Stimulated activated CD4-positive, alpha-beta T cell treated with anti-CD3 and anti-CD28 coated beads, Interleukin-4, amount 100 ng/mL, for 4 hours (primary cell): ENCODE results near the gene LGALS3BP.
"Not testable (repeated sequence)": the region's sequence is repeated elsewhere in the genome, so short reads cannot be mapped to it uniquely, and the experiment has no call there.

Experiments
- DNase-seq, 2 experiments: peaks; one replicate each; pipeline ENCODE4 v3.0.0-alpha.2; 2020

LGALS3BP gene

DNA sequence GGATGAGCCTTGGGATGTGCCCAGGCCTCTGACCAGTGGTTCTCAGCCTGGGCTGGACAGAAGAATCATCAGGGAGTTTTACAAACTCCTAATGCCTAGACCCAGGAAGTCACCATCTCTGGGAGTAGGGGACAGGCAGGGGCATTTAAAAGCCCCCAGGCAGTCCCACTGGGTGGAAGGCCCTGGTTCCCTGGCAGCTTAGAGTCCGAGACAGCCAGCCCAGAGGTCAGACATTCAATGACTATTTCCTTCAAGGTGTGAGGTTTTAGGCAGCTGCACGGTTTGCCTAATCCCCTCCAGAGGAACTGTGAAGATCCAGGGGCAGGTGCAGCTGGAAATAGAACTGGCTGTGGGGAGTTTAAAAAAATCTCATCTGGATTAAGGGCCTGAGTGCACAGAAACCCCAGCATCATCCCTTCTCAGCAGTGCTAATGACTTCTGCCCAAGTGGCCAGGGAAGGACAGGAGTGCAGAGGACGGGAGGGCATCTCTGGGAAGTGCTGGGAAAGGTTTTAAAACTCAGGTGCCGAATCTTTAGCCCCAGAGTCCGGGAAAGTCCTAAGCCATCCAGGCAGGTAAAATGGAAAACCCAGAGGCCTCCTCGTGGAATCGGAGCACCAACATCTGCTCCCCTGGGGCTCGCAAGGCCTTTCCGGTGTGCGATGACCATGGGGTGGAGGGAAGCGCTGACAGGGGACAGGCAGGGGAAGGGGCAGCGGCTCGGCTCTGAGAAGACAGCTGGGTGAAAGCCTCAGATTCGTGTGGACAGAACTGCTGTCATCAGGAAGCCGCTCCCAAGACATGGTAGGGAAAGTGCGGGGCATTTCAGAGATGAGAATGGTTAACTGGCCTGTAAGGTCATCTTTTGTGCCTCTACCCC, 1.5 kb upstream of the LGALS3BP start:
- no peak for DNase-seq

DNA sequence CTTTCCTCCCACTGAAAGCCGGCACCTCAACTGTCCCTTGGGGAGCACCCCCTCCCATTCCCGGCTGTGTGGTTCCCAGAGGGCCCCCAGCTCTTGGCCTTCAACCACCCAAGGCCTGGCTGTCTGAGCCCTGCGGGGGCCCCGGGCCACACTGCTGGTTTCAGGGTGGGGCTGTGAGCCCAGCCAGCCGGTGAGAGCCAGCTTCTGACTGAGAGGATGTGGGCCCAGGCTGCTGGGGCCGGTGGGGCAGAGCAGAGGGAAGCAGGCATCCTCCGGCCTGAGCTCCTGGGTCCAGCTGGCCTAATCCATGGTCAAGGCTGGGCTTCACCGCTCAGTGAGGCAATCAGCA, 875 bp upstream of the LGALS3BP start:
- DNase-seq: no peak

DNA sequence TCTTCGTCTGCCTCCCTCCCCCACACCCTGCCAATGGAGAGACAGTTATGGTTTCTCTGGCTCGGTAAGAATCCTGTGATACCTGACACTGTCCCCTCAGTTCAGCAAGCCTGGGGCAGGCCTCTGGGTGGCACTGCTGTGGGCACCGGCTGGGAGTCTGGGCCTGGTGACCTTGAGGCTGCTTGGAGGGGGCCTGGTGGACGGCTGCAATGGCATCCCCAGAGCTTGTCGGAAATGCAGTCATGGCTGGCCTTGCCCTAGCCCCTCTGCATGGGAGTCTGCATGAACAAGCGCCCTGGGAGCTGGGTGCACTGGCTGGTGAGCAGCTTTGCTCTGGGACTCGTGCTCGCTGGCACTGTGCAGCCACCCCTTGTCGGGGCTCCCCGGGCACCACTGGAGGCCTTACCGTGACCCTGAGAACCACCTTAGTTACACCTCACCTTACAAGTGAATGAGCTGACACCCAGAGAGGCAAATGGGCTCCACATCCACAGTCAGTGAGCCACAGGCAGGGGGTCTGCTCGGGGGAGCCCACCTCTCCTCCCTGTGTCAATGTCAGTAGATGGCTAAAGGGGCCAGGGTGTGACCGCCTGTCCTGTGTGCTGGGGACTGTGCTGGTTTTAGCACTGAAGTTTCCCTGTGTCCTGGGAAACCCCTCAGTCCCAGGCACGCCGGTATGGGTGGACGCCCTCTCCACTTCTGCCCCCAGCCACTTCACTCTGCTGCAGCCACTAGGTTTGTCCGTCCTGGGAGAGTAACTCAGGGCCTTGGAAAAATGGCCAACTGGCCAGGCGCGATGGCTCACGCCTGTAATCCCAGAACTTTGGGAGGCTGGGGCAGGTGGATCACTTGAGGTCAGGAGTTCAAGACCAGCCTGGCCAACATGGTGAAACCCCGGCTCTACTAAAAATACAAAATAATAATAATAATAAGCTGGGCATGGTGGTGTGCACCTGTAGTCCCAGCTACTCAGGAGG, 1.4 kb downstream of the LGALS3BP start:
- DNase-seq: no peak

DNA sequence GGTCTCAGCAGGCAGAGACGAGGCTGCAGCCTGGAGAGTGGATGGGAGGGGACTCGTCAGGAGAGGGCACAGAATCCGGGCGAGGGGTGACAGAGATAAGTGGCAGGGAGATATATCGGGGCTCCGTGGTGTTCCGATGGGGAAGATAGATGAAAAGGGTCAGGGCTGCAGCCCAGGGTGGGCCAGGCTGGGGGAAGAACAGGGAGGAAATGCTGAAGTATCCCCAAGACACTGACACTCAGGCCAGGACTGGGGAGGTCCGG, 2.1 kb downstream of the LGALS3BP start:
- DNase-seq: no peak

DNA sequence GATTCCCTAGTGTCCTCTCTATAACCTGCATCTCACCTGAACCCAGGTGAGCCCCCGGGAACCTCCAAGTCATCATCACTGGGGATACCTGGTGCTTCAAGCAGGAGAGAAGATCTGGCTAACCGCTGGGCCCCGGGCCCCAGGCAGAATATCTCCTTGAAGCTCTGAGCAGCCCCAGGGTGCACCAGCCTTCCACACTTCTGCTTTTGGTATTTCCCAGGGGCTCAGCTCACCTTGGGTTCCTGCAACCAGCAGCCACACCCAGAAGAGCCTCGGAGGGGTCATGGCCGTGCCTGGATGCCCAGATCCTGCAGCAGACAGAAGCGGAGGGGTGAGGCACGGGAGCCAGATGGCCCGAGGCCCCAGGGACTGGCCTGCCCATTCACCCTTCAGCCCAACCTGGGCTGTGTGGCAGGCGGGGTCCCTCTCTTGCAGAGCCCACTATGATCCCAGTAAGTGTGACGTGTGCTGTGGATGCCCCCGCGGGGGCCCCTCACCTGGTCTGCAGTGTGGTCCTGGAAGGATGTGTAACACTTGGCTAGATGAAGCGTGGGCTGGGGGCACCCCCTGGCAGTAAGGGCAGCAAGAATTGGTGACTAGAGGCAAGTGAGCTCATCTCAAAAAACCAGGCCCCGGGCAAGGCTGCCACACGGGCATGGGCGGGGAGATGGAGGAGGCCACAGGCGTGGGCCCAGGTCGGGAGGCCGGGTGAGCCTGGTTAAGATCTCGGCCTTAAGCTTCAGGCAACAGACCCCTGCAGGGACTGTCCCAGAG, 2.6 kb downstream of the LGALS3BP start:
- no peak for DNase-seq

DNA sequence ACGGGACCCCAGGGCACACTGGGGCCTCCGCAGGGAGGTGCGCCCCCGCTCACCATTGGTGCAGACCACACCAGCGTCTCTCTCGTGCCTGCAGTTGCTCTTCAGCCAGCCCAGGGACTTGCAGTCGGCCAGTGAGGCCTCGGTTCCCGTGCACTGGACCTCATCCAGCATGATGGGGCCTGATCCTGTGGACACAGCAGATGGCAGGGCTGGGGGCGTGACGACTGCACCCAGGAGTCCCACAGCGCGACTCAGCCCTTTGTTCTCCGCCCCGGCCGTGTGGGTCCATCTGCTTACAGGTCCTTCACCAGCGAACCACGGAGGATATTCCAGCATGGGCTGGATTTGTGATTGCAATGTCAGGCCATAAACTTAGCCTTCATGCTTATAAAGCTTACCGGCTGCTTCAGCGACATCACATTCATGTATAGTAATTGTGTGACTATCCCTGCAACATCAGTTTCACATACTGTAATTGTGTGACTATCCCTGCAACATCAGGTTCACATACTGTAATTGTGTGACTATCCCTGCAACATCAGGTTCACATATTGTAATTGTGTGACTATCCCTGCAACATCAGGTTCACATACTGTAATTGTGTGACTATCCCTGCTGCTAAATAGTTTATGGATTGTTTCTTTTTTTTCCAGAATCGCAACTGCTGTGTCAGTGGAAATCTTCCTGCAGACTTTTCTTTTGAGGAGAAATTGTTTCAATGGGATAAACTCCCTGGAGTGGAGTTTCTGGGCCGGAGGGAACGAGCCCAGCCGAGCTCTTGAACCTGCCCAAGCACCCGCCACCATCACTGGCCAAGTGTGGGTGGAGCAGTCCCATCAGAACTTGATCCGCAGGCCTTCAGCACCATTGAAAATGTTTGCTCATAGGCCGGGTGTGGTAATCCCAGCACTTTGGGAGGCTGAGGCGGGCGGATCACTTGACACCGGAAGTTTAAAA, 4.8 kb downstream of the LGALS3BP start:
- no peak for DNase-seq

DNA sequence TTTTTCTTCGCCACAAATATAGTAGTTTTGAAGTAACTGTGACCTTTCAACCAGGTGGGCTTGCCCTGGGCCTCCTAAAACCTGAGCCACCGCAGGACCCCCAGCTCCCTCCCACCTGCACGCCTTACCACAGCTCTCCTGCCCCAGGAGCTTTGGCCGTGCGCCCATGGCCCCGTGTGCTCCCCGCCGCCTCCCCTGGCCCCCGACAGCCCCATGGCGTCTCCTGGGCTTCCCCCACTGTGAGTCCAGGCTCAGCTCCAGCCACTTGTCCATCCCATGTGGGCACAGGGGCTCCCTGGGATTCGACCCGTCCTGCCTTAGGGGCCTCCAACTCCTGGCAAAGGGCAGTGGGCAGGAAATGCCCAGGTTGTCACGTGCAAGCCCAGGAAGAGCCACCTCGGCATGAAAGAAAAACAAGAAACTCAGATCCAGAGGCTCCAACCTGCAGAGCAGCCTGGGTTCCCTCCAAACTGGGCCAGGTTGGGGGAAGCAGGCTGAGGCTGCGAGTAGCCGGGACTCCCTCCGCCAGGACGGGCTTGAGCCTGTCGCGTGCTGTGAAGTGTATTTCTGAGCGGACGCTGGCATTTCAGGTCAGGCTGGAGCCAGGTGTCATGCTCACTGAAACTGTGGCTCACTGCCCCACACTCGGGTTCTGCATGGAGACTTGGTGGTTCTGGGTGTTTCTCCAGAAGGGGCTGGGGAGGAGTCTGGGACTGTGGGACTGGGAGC, 5.8 kb downstream of the LGALS3BP start:
- no peak for DNase-seq

DNA sequence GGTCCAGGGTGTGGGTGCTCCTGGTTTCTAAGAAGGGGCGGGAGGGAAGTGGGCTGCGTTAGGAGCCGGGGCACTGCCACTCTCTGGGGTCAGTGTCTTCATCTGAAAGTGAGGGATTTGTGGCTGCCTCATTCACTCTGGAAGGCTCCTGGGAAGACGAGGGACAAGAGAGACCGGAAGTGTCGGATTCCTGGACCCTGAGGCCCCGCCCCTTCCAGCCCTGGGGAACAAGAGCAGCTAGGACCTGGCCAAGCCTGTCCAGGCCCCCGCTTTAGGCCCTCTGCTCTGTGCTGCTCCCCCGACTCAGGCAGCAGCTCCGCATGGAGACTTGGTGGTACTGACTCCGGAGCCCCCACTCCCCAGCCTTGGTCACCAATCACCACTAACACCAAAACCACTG, 6.5 kb downstream of the LGALS3BP start:
- DNase-seq: no peak

DNA sequence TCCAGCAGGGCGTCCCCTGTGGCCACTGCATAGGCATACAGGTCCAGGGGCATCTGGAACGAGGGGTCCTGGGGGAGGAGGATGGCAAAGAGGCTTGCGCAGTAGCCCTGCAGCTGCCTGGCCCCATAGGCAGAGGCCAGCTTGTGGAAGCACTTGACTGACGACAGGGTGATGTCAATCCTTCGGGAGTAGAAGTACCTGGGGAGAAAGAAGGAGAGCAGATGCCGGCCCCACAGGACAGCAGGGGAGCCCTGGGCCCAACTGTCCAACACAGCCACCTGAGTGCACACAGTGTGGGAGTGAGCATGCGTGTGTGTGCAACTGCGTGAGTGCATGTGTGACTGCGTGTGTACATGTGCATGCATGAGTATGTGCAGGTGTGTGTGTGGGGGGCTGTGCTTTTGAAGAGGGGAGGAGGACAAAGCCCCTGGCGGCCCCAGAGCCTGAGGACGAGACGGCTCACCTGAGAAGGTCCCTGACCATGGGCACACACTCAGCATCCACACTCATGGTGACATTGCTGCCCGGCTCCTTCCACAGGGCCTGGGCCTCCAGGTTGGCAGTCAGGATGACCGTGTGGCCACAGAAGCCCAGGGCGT, 7.1 kb downstream of the LGALS3BP start:
- DNase-seq: no peak

DNA sequence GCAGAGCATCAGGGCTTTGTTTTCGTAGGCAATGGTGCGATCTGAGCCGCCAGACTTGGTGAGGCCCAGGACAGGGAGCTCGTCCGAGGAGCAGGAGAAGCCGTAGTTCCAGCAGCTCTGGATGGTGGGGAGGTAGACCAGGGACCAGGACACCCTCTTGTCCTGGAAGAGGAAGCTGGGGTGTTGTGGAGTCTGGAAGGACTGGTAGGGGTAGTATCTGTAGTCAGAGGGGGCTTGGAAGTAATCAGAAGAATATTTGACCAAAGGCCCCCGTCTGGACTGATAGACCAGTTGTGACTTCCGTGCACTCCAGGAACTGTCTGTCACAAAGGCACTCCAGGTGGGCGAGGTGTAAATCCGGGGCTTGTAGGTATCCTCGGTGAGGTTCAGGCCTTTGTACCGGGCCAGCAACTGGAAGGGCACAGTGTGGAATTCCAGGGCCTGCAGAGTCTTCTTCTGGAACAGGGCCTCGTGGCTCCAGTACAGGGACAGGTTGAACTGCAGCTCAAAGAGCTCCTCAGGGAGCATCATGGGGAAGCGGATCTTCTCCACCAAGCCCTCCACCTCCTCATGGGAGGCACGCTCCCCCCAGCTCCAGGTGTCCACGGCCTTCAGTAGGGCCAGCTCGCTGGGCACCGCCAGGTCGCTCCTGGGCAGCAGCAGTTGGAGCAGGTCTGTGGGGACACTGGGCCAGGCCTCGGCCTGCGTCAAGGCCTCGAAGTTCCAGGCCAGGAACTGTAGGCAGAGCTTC, 7.8 kb downstream of the LGALS3BP start:
- DNase-seq: no peak

DNA sequence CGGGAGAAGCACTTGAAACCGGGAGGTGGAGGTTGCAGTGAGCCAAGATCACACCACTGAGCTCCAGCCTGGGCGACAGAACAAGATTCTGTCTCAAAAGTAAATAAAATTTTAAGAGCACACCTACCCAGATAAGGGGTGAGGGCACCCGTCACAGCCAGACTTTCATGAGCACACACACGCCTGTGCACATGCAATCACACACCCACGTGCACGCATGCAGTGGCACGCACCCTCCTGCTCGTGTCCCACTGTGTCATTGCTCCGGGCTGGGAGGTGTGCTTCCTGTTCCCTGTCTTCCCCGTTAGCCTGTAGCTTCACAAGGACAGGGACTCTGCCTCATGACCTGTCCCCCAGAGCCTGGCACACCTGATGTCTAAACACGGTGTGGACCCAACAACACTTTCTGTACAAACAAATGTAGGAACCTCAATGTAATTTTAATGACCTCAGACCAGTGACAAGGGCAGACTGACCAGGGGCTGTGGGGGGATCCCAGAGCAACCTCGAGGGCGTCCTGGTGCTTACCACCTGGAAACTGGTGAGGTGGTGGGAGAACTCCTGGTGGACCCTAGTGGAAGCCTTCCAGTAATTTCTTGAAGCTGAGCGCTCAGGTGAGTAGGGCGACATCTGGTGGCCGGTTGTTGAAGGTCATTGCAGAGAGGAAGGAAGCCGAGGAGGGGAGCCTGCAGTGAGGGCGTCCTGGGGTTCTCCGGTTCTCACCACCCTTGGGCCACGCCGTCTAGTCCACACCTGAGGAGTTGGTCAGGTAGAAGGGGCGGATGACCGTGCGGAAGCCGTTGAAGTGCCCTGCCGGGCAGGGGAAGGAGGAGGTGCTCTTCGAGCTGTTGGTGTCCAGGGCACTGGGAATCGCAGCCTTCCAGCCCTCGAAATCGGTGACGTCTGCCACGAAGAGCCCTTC, 8.6 kb downstream of the LGALS3BP start:
- peak; percentile 60 to 79 for DNase-seq

DNA sequence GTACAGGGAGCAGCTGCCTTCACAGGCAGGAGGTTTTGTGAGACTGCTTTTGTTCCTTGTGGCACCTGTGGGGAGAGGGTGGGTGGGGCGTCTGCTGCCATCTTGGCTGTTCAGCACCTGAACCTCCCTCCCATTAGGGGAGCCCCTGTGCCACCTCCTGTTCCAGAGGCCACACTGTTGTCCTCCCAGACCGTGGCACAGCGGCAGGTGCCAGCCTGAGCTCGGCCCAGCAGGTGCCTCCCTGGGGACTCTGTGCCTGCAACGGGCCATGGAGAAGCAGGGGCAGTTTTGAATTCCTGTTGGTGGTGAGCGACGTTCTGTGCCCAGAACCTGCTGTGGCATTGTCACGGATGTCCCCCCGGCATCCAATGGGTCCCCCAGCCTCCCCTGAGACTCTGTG, 9.9 kb downstream of the LGALS3BP start:
- DNase-seq: no peak

DNA sequence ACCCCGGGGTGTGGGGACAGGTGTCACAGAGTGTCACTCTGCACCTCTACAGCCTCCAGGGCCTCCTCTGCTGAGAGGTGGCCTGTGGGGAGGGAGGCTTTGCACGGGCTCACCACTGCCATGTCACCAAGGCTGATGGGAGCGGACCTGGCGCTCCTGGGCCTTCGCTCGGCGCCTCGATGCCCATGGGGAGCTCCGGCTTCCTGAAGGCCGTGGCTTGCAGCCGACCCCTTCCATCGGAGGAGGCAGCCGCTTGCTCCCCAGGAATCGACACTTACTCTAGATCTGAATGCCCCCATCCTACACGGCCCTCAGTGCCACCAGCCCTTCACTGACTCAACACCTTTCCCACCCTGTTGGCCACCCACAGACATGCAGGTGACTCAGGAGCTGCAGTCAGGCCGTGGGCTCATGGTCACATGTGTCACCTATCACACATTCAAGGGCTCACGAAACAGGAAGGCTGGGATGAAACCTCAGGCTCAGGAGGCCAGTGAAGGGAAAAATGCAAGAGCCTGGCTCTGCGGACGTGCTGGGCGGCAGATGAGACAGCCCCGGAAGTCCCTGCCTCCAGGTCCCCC, 11.9 kb downstream of the LGALS3BP start:
- no peak for DNase-seq

DNA sequence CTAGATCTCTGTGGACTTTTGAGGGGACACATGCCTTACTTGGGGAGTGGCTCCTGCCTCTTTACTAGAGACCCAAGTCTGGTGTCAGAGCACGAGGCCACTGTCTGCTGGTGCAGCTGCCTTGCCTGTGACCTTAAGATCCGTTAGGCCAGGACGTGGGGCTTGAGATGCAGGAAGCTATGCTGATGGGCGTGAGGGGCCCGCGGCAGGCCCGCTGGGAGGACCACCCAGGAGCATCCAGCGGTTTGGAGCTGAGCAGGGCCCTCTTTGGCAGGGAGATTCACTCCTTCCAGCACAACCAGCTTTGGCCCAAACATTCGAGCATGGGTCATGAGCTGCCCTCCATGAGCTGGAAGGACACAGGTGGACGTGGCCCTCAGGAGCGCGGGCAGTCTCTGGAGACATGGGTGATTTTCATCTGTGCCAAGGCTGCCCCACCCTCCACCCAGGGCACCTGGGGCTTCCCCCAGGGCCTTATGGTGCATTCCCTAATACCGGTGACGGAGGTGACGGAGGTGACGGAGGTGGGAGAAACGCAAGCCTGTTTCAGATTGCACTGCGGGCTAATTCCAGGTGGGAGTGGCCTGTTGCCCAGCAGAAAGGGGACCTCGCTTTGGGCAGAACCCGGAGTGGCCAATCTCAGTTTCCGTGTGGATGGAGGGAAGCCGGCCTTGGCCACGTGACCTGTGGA, 12.7 kb downstream of the LGALS3BP start:
- no peak for DNase-seq

DNA sequence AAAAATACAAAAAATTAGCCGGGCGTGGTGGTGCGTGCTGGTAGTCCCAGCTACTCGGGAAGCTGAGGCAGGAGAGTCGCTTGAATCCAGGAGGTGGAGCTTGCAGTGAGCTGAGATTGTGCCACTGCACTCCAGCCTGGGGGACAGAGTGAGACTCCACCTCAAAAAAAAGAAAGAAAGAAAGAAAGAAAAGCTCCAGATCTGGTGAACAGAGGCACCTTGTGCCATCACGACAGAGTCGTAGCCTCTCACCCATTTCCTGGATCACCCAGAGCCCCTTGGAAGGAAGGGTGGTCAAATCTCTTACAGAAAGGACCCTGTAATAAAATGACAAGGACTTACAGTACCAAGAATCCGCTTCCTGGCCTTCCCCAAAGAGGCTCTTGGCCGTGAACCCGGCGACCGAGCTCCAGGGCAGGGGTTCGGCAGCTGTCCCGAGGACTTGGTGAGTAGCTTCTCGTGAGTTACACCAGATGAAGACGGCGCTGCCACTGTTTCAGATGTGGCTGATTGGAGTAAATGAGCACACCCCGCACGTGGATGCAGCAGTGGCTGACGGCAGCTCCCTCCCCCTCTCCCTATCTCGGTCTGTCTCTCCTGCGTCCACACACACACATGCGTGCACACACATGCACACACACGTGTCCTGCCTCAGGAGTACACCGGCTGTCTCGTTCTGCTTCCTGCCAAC, 13.5 kb downstream of the LGALS3BP start:
- no peak for DNase-seq

DNA sequence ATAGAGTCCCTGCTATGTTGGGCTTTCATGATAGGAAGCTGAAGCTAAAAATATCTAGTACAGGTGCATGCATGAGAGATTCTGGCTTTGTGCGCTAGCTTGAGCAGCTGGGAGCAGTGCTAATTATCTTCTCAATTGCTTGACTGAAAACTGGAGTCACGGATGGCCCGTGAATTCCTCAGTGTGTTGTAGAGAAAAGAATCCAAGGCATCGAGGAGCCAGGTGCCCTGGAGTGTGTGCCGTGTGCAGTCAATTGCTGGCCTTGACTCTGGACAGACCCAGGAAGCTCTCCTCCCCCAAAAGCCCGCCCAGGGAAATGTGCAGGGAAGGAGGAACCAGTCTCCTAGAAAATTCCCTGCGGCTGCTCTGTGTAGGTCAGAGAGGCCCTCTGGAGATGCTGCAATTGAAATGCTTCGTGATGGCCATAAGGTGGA, 14.2 kb downstream of the LGALS3BP start:
- DNase-seq: no peak

DNA sequence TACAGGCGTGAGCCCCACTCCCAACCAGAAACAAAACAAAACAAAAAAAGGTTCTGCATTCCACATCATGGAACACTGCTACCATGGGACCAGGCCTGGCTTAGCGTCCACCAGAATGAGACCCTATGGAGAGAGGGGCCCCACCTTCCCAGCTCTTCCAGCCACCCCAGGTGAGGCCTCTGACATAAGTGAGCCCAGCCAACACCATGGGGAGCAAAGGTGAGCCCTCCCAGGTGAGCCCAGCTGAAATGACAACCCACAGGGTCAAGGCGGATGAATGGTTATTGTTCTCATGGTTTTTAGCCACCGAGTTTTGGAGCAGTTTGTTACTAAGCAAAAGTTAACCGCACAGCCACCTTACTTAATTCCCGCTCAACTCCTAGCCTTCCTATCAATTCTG, 16.3 kb downstream of the LGALS3BP start:
- no peak for DNase-seq

DNA sequence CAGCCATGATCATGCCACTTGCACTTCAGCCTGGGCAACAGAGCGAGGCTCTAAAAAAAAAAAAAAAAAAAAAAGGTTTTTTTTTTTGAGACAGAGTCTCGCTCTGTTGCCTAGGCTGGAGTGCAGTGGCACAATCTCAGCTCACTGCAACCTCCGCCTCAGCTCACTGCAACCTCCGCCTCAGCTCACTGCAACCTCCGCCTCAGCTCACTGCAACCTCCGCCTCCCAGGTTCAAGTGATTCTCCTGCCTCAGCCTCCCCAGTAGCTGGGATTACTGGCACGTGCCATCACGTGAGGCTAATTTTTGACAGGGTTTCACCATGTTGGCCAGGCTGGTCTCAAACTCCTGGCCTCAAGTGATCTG, 16.8 kb downstream of the LGALS3BP start:
- not testable (repeated sequence) for DNase-seq
